GM12891 (cell line): ENCODE measurements around the gene DIS3L2.

Experiments used
- POLR2A ChIP-seq: IDR thresholded peaks from 2 replicates; pipeline ENCODE4 v1.6.1; 2011; ENCODE audit warnings: low read depth, low read length, control low read depth
- POLR2AphosphoS5 ChIP-seq: IDR thresholded peaks from 2 replicates; pipeline ENCODE4 v1.6.1; 2011; ENCODE audit warnings: low read depth, low read length, control low read depth

- no peak for TF ChIP-seq POLR2A
- no peak for TF ChIP-seq POLR2AphosphoS5
Observed at GRCh38 chr2:232214053-232214452, 252.5 kb downstream of the DIS3L2 start.
